Measurements from ENCODE around the gene CPEB3. TPM values are rescaled to one million over a fixed set of nuclear protein-coding genes. Genes with fewer than 3 reads are reported as not detected.
"Not testable (repeated sequence)": the region's sequence is repeated elsewhere in the genome, so short reads cannot be mapped to it uniquely, and the experiment has no call there.

CPEB3 gene
- total RNA-seq, 1 donor from 2014 or later, result 14.1 TPM

- DNase-seq (ENCODE audit: missing footprints), result no peak
- intact Hi-C loops (cut with DNase I), result no loop called here
- no peak for ATAC-seq
Measured at GRCh38 chr10:92122941-92123450, 167.9 kb downstream of the CPEB3 start.

- intact Hi-C loops (cut with DNase I), result no loop called here
- ATAC-seq (peak; percentile 62), DNase-seq (ENCODE audit: missing footprints) (no peak)
Measured at GRCh38 chr10:92121686-92122492, 169.0 kb downstream of the CPEB3 start.

- intact Hi-C loops (cut with DNase I), result no loop called here
- ATAC-seq (no peak), DNase-seq (ENCODE audit: missing footprints) (no peak)
Measured at GRCh38 chr10:92119340-92119739, 171.5 kb downstream of the CPEB3 start.

GRCh38 chr10:92114917-92115316 lies 176.0 kb downstream of the CPEB3 start:
- DNase-seq (ENCODE audit: missing footprints); intact Hi-C loops (cut with DNase I); ATAC-seq: not testable (repeated sequence)

- ATAC-seq, result no peak
Measured at GRCh38 chr10:92113911-92114600, 176.8 kb downstream of the CPEB3 start.

GRCh38 chr10:92112462-92112861 lies 178.4 kb downstream of the CPEB3 start:
- DNase-seq (ENCODE audit: missing footprints) (no peak), ATAC-seq (no peak)
- intact Hi-C loops (cut with DNase I), result no loop called here

More at GRCh38 chr10:92113911-92114600, 176.8 kb downstream of the CPEB3 start:
- no peak for DNase-seq (ENCODE audit: missing footprints)
- intact Hi-C loops (cut with DNase I), result no loop called here

- intact Hi-C loops (cut with DNase I), result no loop called here
Measured at GRCh38 chr10:92111336-92111939, 179.4 kb downstream of the CPEB3 start.

GRCh38 chr10:92110039-92110794 lies 180.7 kb downstream of the CPEB3 start:
- no peak for DNase-seq (ENCODE audit: missing footprints)
- ATAC-seq, result peak; percentile 23

More at GRCh38 chr10:92111336-92111939, 179.4 kb downstream of the CPEB3 start:
- ATAC-seq (no peak), DNase-seq (ENCODE audit: missing footprints) (no peak)

GRCh38 chr10:92108747-92109146 lies 182.1 kb downstream of the CPEB3 start:
- intact Hi-C loops (cut with DNase I), result no loop called here

More at GRCh38 chr10:92110039-92110794, 180.7 kb downstream of the CPEB3 start:
- intact Hi-C loops (cut with DNase I), result no loop called here

GRCh38 chr10:92108120-92108519 lies 182.8 kb downstream of the CPEB3 start:
- DNase-seq (ENCODE audit: missing footprints) (no peak), ATAC-seq (no peak)
- intact Hi-C loops (cut with DNase I), result no loop called here

More at GRCh38 chr10:92108747-92109146, 182.1 kb downstream of the CPEB3 start:
- ATAC-seq, result no peak
- DNase-seq (ENCODE audit: missing footprints), result no peak

GRCh38 chr10:92103376-92104090 lies 187.3 kb downstream of the CPEB3 start:
- intact Hi-C loops (cut with DNase I), result no loop called here
- no peak for ATAC-seq
- DNase-seq (ENCODE audit: missing footprints), result no peak

GRCh38 chr10:92102601-92103213 lies 188.2 kb downstream of the CPEB3 start:
- intact Hi-C loops (cut with DNase I), result no loop called here
- ATAC-seq (no peak), DNase-seq (ENCODE audit: missing footprints) (no peak)

GRCh38 chr10:92094960-92095359 lies 195.9 kb downstream of the CPEB3 start:
- no peak for ATAC-seq
- intact Hi-C loops (cut with DNase I), result no loop called here

GRCh38 chr10:92091965-92092364 lies 198.9 kb downstream of the CPEB3 start:
- DNase-seq (ENCODE audit: missing footprints), result no peak
- no peak for ATAC-seq
- intact Hi-C loops (cut with DNase I), result no loop called here

More at GRCh38 chr10:92094960-92095359, 195.9 kb downstream of the CPEB3 start:
- no peak for DNase-seq (ENCODE audit: missing footprints)

GRCh38 chr10:92087750-92088395 lies 203.0 kb downstream of the CPEB3 start:
- ATAC-seq (peak; percentile 93), DNase-seq (ENCODE audit: missing footprints) (no peak)
- intact Hi-C loops (cut with DNase I), result loop anchor here (1.0 to 2.0 kb wide), 3 partner anchors 153 to 347 kb away; partner anchors contain the start of genes CPEB3 and MARCHF5

GRCh38 chr10:92082583-92083280 lies 208.1 kb downstream of the CPEB3 start:
- DNase-seq (ENCODE audit: missing footprints) (no peak), ATAC-seq (peak; percentile 13)
- intact Hi-C loops (cut with DNase I), result no loop called here
